Astrocyte of the hippocampus (primary cell): Measurements from ENCODE around the gene OR4Q2.
"Not testable (repeated sequence)": the region's sequence is repeated elsewhere in the genome, so short reads cannot be mapped to it uniquely, and the experiment has no call there.

ENCODE experiments used
- DNase-seq: peaks from one replicate; pipeline ENCODE4 v3.0.0; 2011; ENCODE audit warnings: low read depth, low spot score

OR4Q2 gene

GRCh38 chr14:20001863-20002262 lies at the start of gene OR4Q2:
TSS of gene OR4Q2 (plus strand) at chr14:20002163.
- no peak for DNase-seq

- DNase-seq: not testable (repeated sequence)
These were observed 32.2 kb upstream of the OR4Q2 start for GRCh38 chr14:19969735-19970134.

GRCh38 chr14:19974844-19975243 lies 27.1 kb upstream of the OR4Q2 start:
- DNase-seq: no peak

- DNase-seq: no peak
These were observed 26.7 kb upstream of the OR4Q2 start, which contains the start of gene OR4K15 for GRCh38 chr14:19975291-19975690. TSS of gene OR4K15 (plus strand) at chr14:19975591. CDS start at chr14:19975591, 0 bp downstream.

- DNase-seq: no peak
These were observed 8.5 kb upstream of the OR4Q2 start for GRCh38 chr14:19993438-19993837.

GRCh38 chr14:20002319-20002718 lies 356 bp downstream of the OR4Q2 start:
- DNase-seq: no peak

GRCh38 chr14:20008156-20008555 lies 6.2 kb downstream of the OR4Q2 start:
- DNase-seq: no peak

GRCh38 chr14:20019257-20019865 lies 17.4 kb downstream of the OR4Q2 start, which contains the start of gene OR4K14:
TSS of gene OR4K14 (minus strand) at chr14:20019307. CDS start at chr14:20015193, 4,114 bp downstream.
- no peak for DNase-seq

- no peak for DNase-seq
These were observed 29.1 kb downstream of the OR4Q2 start for GRCh38 chr14:20031058-20031457.

GRCh38 chr14:20035449-20035848 lies 33.5 kb downstream of the OR4Q2 start:
- DNase-seq: no peak

GRCh38 chr14:20035938-20036337 lies 34.0 kb downstream of the OR4Q2 start, which contains the start of gene OR4K13:
TSS of gene OR4K13 (minus strand) at chr14:20036038. CDS start at chr14:20034758, 1,280 bp downstream.
- DNase-seq: no peak

GRCh38 chr14:20044243-20044642 lies 42.3 kb downstream of the OR4Q2 start:
- DNase-seq: no peak

GRCh38 chr14:20048202-20048601 lies 46.2 kb downstream of the OR4Q2 start:
- no peak for DNase-seq
